Measurements from ENCODE around the gene CPOX. TPM values are rescaled to one million over a fixed set of nuclear protein-coding genes. Genes with fewer than 3 reads are reported as not detected.

CPOX gene
- total RNA-seq, 6 donors from 2014 or later = 13.4 to 44.0 (median 23.6) TPM

DNA sequence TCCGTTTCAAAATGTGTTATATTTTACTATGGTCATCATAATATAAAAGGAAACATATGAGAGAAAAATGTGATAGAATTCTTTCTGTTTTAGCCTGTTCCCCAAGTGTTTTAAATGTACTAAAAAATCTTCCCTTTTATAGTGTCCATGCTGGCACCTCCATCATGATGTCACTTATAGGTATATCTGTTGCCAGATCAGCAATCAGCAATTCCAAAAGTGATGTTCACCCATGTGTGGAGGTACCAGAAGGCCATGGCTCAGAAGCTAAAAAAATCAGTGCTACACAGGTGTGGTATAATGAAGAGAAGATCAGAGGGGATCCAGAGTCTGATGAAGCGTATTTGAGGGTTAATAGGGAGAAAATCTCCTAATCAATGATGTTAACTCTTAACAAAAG, 62.7 kb downstream of the CPOX start:
- no peak for ATAC-seq (ENCODE audit: low FRiP score in 2 of 2)
- H3K4me1 ChIP-seq = no peaks in the 10 kb centered on the region
- no peak for DNase-seq
- no peak overlapping the region for H3K27ac ChIP-seq
- H3K27me3 ChIP-seq = no peaks in the 10 kb centered on the region
- no peak overlapping the region for H3K4me3 ChIP-seq
- WGBS, 2 donors = 86 to 93% methylated on average over 2 of the region's 2 CpGs
- H3K36me3 ChIP-seq = no peaks in the 10 kb centered on the region
- TF ChIP-seq, protein P1, sequence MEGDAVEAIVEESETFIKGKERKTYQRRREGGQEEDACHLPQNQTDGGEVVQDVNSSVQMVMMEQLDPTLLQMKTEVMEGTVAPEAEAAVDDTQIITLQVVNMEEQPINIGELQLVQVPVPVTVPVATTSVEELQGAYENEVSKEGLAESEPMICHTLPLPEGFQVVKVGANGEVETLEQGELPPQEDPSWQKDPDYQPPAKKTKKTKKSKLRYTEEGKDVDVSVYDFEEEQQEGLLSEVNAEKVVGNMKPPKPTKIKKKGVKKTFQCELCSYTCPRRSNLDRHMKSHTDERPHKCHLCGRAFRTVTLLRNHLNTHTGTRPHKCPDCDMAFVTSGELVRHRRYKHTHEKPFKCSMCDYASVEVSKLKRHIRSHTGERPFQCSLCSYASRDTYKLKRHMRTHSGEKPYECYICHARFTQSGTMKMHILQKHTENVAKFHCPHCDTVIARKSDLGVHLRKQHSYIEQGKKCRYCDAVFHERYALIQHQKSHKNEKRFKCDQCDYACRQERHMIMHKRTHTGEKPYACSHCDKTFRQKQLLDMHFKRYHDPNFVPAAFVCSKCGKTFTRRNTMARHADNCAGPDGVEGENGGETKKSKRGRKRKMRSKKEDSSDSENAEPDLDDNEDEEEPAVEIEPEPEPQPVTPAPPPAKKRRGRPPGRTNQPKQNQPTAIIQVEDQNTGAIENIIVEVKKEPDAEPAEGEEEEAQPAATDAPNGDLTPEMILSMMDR (IDR thresholded peaks at IDR 0.05) = no peak
- TF ChIP-seq POLR2AphosphoS5 (IDR thresholded peaks at IDR 0.05) (no peak), POLR2A (IDR thresholded peaks at IDR 0.05) (no peak), EP300 (IDR thresholded peaks at IDR 0.05) (no peak)
- H3K9me3 ChIP-seq = no peaks in the 10 kb centered on the region

DNA sequence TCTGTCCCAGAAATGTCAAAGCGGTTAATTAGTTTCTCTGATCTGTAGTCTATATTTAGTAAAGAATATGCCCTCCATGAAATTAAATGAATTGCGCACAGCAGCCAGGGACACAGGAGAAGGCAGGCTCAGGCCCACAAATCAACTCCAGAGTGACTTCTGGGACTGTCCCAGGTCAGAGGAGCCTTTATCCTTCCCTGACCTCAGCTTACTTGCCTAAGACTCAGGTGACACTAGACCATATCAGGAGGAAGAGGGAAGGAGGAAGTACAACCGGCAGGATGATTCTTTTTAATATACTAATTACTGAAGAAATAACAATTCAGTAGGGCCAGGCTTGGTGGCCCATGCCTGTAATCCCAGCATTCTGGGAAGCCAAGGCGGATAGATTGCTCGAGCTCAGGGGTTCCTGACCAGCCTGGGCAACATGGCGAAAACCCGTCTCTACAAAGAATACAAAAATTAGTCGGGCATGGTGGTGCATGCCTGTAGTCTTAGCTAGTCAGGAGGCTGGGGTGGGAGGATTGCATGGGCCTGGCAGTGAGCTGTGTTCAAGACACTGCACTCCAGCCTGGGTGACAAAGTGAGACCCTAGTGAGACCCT, 63.5 kb downstream of the CPOX start:
- H3K4me1 ChIP-seq = no peaks in the 10 kb centered on the region
- H3K36me3 ChIP-seq = no peaks in the 10 kb centered on the region
- H3K4me3 ChIP-seq = no peak overlapping the region
- DNase-seq (no peak), ATAC-seq (ENCODE audit: low FRiP score in 2 of 2) (no peak)
- 85 to 93% methylated on average over 8 of the region's 8 CpGs for WGBS, 2 donors
- no peak overlapping the region for H3K27ac ChIP-seq
- H3K27me3 ChIP-seq = no peaks in the 10 kb centered on the region
- TF ChIP-seq POLR2A (IDR thresholded peaks at IDR 0.05) = no peak
- TF ChIP-seq EP300 (IDR thresholded peaks at IDR 0.05) = no peak
- TF ChIP-seq POLR2AphosphoS5 (IDR thresholded peaks at IDR 0.05) = no peak
- TF ChIP-seq, protein P1 (IDR thresholded peaks at IDR 0.05) = no peak
- H3K9me3 ChIP-seq = no peaks in the 10 kb centered on the region

Other genes with a start within 250 kb of the CPOX start
- gene OR5K4, start 239.8 kb downstream of the CPOX start, total RNA-seq = not detected
- not detected for gene OR5K3, start 202.9 kb downstream of the CPOX start, total RNA-seq
- not detected for gene OR5K1, start 130.4 kb downstream of the CPOX start, total RNA-seq
- gene OR5K2, start 95.9 kb downstream of the CPOX start, total RNA-seq = not detected
- gene CLDND1, start 70.7 kb downstream of the CPOX start, total RNA-seq = 10 to 100 TPM; 23.9 to 91.2 (median 70.1) TPM
- 1 to 10 TPM in 3 of 6 donors, under 1 TPM in 1, not detected in 2; 0.98 to 2.1 (median 1.1) TPM for gene GPR15, start 61.6 kb downstream of the CPOX start, total RNA-seq
- gene ST3GAL6, start 169.7 kb upstream of the CPOX start, total RNA-seq = 10 to 100 TPM; 11.2 to 29.3 (median 24.5) TPM